H9 (cell line): Measurements from ENCODE around the gene C2orf78. TPM values are rescaled to one million over a fixed set of nuclear protein-coding genes. Genes with fewer than 3 reads are reported as not detected.

Experiments used
- DNase-seq: peaks from one replicate; pipeline ENCODE4 v3.0.0-alpha.2; 2017
- H2AFZ ChIP-seq: one replicate; pipeline ENCODE4 v1.6.1; 2013; ENCODE audit warnings: mild to moderate bottlenecking, low read length, control low read depth, moderate library complexity
- H2AK5ac ChIP-seq: 2 replicates; pipeline ENCODE4 v1.6.1; 2013; ENCODE audit warnings: low read length, control low read depth, mixed read lengths; ENCODE audit not compliant: insufficient read length
- H2BK120ac ChIP-seq: one replicate; pipeline ENCODE4 v1.6.1; 2013; ENCODE audit warnings: low read depth, mild to moderate bottlenecking, low read length, control low read depth, inconsistent platforms; ENCODE audit not compliant: poor library complexity, severe bottlenecking
- H2BK12ac ChIP-seq: 2 replicates; pipeline ENCODE4 v1.6.1; 2013; ENCODE audit warnings: low read length, control low read depth, mixed read lengths, low read depth; ENCODE audit not compliant: insufficient read length
- H2BK15ac ChIP-seq: 2 replicates; pipeline ENCODE4 v1.6.1; 2013; ENCODE audit warnings: low read depth, low read length, control low read depth
- H2BK20ac ChIP-seq: one replicate; pipeline ENCODE4 v1.6.1; 2013; ENCODE audit warnings: low read depth, mild to moderate bottlenecking, low read length, control low read depth, inconsistent platforms; ENCODE audit not compliant: poor library complexity, severe bottlenecking
- H2BK5ac ChIP-seq: 2 replicates; pipeline ENCODE4 v1.6.1; 2013; ENCODE audit warnings: low read length, control low read depth, mixed read lengths; ENCODE audit not compliant: insufficient read length
- H3K14ac ChIP-seq: 2 replicates; pipeline ENCODE4 v1.6.1; 2013; ENCODE audit warnings: low read length, control low read depth; ENCODE audit not compliant: insufficient read depth
- H3K18ac ChIP-seq: 2 replicates; pipeline ENCODE4 v1.6.1; 2013; ENCODE audit warnings: low read depth, mild to moderate bottlenecking, mixed read lengths, low read length, control low read depth; ENCODE audit not compliant: insufficient read length
- H3K23ac ChIP-seq: 2 replicates; pipeline ENCODE4 v1.6.1; 2013; ENCODE audit warnings: low read length, control low read depth, mixed read lengths, low read depth; ENCODE audit not compliant: insufficient read length
- H3K23me2 ChIP-seq: 2 replicates; pipeline ENCODE4 v1.6.1; 2013; ENCODE audit warnings: low read depth, mild to moderate bottlenecking, mixed read lengths, low read length, control low read depth; ENCODE audit not compliant: insufficient read length, poor library complexity, severe bottlenecking
- H3K27ac ChIP-seq: 2 replicates; pipeline ENCODE4 v1.5.1; 2013; ENCODE audit warnings: low read length, control low read depth, mixed read lengths, low read depth; ENCODE audit not compliant: insufficient read length
- H3K27me3 ChIP-seq: 2 replicates; pipeline ENCODE4 v1.6.1; 2013; ENCODE audit warnings: low read length, control low read depth, inconsistent platforms; ENCODE audit not compliant: insufficient read depth
- H3K4ac ChIP-seq: 2 replicates; pipeline ENCODE4 v1.6.1; 2013; ENCODE audit warnings: low read depth, mild to moderate bottlenecking, control low read depth, inconsistent platforms, low read length, moderate library complexity
- H3K4me1 ChIP-seq: 2 replicates; pipeline ENCODE4 v1.6.1; 2013; ENCODE audit warnings: low read length, control low read depth, inconsistent platforms; ENCODE audit not compliant: insufficient read depth
- H3K4me2 ChIP-seq: 2 replicates; pipeline ENCODE4 v1.6.1; 2013; ENCODE audit warnings: low read length, control low read depth, mixed read lengths; ENCODE audit not compliant: insufficient read length, insufficient read depth
- H3K56ac ChIP-seq: 2 replicates; pipeline ENCODE4 v1.6.1; 2013; ENCODE audit warnings: low read depth, mild to moderate bottlenecking, mixed read lengths, low read length, control low read depth; ENCODE audit not compliant: insufficient read length
- H3K79me1 ChIP-seq: 2 replicates; pipeline ENCODE4 v1.6.1; 2013; ENCODE audit warnings: low read depth, mild to moderate bottlenecking, moderate library complexity, low read length, control low read depth, inconsistent platforms; ENCODE audit not compliant: insufficient read depth, poor library complexity, severe bottlenecking
- H3K79me2 ChIP-seq: 2 replicates; pipeline ENCODE4 v1.6.1; 2013; ENCODE audit warnings: low read length, control low read depth, inconsistent platforms; ENCODE audit not compliant: insufficient read depth
- H3K9ac ChIP-seq: 2 replicates; pipeline ENCODE4 v1.6.1; 2013; ENCODE audit warnings: low read length, control low read depth, mixed read lengths; ENCODE audit not compliant: insufficient read length; ENCODE audit errors: extremely low read depth
- H3K9me3 ChIP-seq: one replicate; pipeline ENCODE4 v1.6.1; 2013; ENCODE audit warnings: low read depth, low read length, inconsistent platforms; ENCODE audit not compliant: control insufficient read depth
- H3T11ph ChIP-seq: one replicate; pipeline ENCODE4 v1.6.1; 2013; ENCODE audit warnings: mild to moderate bottlenecking, low read length, control low read depth, inconsistent platforms
- H4K20me1 ChIP-seq: one replicate; pipeline ENCODE4 v1.6.1; 2013; ENCODE audit not compliant: control insufficient read depth, insufficient read length, insufficient read depth
- H4K5ac ChIP-seq: 2 replicates; pipeline ENCODE4 v1.6.1; 2013; ENCODE audit warnings: low read depth, mild to moderate bottlenecking, mixed read lengths, low read length, control low read depth; ENCODE audit not compliant: insufficient read length
- H4K8ac ChIP-seq: replicated peaks from 2 replicates; pipeline ENCODE4 v1.6.1; 2013; ENCODE audit warnings: low read length, control low read depth, mixed read lengths, low read depth; ENCODE audit not compliant: insufficient read length
- H4K91ac ChIP-seq: 2 replicates; pipeline ENCODE4 v1.6.1; 2013; ENCODE audit warnings: low read depth, mild to moderate bottlenecking, moderate library complexity, mixed read lengths, low read length, control low read depth; ENCODE audit not compliant: insufficient read length
- H3K27ac Mint-ChIP-seq, 3 experiments: 2 replicates in 2 of 3; 3 replicates in 1 of 3; pipeline ENCODE4 v1.8.0; 2020 to 2021; ENCODE audit warnings: mixed read lengths in 3 of 3, mild to moderate bottlenecking in 1 of 3, moderate library complexity in 1 of 3
- H3K27me3 Mint-ChIP-seq: 2 replicates; pipeline ENCODE4 v1.8.0; 2021; ENCODE audit warnings: low read depth, mild to moderate bottlenecking, moderate library complexity, mixed read lengths
- H3K36me3 Mint-ChIP-seq, 3 experiments: 2 replicates in 2 of 3; 3 replicates in 1 of 3; pipeline ENCODE4 v1.8.0; 2020 to 2021; ENCODE audit warnings: low read depth in 3 of 3, mixed read lengths in 3 of 3; ENCODE audit not compliant: insufficient read depth in 1 of 3
- H3K4me1 Mint-ChIP-seq, 2 experiments: 2 replicates each; pipeline ENCODE4 v1.8.0; 2020; ENCODE audit warnings: mixed read lengths in 2 of 2
- H3K4me3 Mint-ChIP-seq, 2 experiments: 2 replicates in 1 of 2; 3 replicates in 1 of 2; pipeline ENCODE4 v1.8.0; 2020 to 2021; ENCODE audit warnings: mild to moderate bottlenecking in 2 of 2, mixed read lengths in 2 of 2, moderate library complexity in 1 of 2
- H3K9me3 Mint-ChIP-seq, 2 experiments: 2 replicates in 1 of 2; 3 replicates in 1 of 2; pipeline ENCODE4 v1.8.0; 2020; ENCODE audit warnings: mild to moderate bottlenecking in 2 of 2, mixed read lengths in 2 of 2, moderate library complexity in 1 of 2
- total RNA-seq: library from RNA; stranded (reverse); gene quantifications from 2 replicates; pipeline ENCODE4 v1.2.1, GENCODE V29; 2021
- TF ChIP-seq, protein P1 (sequence below): fragments of 200-600 bp; sonication (generic); conservative IDR thresholded peaks from 3 replicates; pipeline ENCODE4 v1.8.0; 2021; ENCODE audit warnings: antibody characterized with exemption, mild to moderate bottlenecking

Gene C2orf78
- total RNA-seq, 1 experiment from 2014 or later = 0.09 TPM

DNA sequence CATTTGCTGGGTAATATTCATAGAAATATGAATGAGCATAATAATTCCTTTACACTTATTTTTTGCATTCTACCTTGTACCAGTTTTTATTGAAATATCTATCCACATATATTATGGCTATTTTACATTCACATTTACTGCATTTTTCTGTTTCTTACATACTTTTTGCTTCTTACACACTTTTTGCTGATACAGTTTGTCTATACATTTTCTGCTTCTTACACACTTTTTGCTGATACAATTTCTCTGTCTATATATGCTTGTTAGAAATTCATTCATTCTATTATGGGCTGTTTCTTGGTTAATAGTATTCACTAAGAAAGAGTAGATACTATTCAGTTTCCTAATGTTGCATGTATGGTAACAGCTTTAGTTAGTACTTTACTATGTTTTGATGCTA lies 27.9 kb downstream of the C2orf78 start:
- H3K14ac ChIP-seq = no peak overlapping the region
- H2BK120ac ChIP-seq = no peak overlapping the region
- H3K23me2 ChIP-seq = no peaks in the 10 kb centered on the region
- H4K5ac ChIP-seq = no peak overlapping the region
- no peak overlapping the region for H2BK20ac ChIP-seq
- no peaks in the 10 kb centered on the region for H3K9me3 ChIP-seq
- no peak overlapping the region for H3K18ac ChIP-seq
- H2BK12ac ChIP-seq = no peak overlapping the region
- no peaks in the 10 kb centered on the region; the same call in 1 of the 2 replicates for H3K27me3 ChIP-seq
- no peak overlapping the region for H3K9ac ChIP-seq
- H3K79me1 ChIP-seq = no peaks in the 10 kb centered on the region
- no peak overlapping the region for H4K91ac ChIP-seq
- no peak overlapping the region for H3K27ac ChIP-seq
- no peaks in the 10 kb centered on the region for H4K20me1 ChIP-seq
- H3K4me2 ChIP-seq = no peak overlapping the region
- no peak overlapping the region for H3K27ac Mint-ChIP-seq
- no peaks in the 10 kb centered on the region for H3K36me3 Mint-ChIP-seq
- H3T11ph ChIP-seq = no peak overlapping the region
- H3K79me2 ChIP-seq = no peaks in the 10 kb centered on the region
- no peak overlapping the region for H2AK5ac ChIP-seq
- TF ChIP-seq, protein P1, sequence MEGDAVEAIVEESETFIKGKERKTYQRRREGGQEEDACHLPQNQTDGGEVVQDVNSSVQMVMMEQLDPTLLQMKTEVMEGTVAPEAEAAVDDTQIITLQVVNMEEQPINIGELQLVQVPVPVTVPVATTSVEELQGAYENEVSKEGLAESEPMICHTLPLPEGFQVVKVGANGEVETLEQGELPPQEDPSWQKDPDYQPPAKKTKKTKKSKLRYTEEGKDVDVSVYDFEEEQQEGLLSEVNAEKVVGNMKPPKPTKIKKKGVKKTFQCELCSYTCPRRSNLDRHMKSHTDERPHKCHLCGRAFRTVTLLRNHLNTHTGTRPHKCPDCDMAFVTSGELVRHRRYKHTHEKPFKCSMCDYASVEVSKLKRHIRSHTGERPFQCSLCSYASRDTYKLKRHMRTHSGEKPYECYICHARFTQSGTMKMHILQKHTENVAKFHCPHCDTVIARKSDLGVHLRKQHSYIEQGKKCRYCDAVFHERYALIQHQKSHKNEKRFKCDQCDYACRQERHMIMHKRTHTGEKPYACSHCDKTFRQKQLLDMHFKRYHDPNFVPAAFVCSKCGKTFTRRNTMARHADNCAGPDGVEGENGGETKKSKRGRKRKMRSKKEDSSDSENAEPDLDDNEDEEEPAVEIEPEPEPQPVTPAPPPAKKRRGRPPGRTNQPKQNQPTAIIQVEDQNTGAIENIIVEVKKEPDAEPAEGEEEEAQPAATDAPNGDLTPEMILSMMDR = no peak
- H3K23ac ChIP-seq = no peak overlapping the region
- H3K4me1 Mint-ChIP-seq = no peaks in the 10 kb centered on the region
- H3K4me1 ChIP-seq = no peaks in the 10 kb centered on the region
- no peak overlapping the region for H3K4me3 Mint-ChIP-seq
- H3K56ac ChIP-seq = no peak overlapping the region
- no peaks in the 10 kb centered on the region for H3K9me3 Mint-ChIP-seq
- no peak overlapping the region for H4K8ac ChIP-seq
- no peak overlapping the region for H2AFZ ChIP-seq
- no peak overlapping the region for H3K4ac ChIP-seq
- no peak for DNase-seq
- H2BK15ac ChIP-seq = no peak overlapping the region
- peaks cover 48% of the 10 kb centered on the region for H3K27me3 Mint-ChIP-seq
- H2BK5ac ChIP-seq = no peak overlapping the region
